Measurements from ENCODE around the gene CAMK2D.

The CAMK2D gene

DNA sequence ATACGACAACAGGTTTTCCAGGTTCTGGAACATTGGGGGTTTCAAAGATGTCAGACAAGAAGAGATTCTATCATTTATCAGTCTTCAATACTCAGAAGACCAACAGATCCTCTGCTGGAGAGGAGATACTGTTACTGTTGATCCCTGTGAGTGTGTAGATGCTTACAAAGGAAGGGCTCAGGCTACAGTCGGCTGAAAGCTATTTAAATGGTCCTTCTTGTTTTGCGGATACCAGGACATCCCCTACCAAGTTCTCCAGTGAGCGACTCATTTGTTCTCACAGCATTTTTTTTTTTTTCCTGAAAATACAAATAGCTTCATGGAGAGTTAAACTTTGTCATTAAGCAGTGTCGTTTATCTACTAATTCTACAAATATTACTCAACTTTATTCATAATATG lies 201.6 kb downstream of the CAMK2D start:
- no peak for DNase-seq

DNA sequence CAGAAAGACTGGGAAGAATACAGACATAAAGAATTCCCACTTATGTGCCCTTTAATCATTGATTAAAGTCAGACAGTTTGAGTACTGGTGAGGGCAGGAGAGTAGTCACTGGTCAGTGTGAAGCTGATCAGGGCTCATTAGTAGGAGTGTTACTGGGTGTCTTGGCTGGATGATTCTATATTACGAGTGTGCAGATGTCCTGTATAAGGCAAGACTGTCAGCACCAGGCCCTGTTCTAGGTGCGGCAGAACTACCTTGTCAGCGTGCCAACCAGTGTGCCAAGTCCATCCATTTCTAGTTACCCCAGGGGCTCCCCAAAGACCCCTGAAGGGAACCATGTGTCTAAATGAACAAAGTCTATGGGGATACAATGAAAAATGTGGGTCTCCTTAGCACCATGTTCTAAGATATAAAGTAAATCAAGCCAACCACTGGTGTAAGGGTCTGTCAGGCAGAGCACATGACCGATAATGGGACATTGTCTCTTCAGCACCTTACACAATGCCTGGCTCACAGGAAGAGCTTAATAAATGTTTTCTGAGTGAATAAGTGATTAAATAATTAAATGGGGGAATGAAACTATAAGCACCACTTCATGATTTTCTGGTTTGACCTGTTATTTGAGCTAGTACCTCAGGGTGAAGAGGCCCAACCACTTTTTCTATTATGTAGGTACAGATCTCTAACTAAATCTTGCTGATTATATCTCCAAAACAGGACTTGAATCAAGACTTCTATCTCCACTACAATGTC lies 205.0 kb downstream of the CAMK2D start:
- no peak for DNase-seq

DNA sequence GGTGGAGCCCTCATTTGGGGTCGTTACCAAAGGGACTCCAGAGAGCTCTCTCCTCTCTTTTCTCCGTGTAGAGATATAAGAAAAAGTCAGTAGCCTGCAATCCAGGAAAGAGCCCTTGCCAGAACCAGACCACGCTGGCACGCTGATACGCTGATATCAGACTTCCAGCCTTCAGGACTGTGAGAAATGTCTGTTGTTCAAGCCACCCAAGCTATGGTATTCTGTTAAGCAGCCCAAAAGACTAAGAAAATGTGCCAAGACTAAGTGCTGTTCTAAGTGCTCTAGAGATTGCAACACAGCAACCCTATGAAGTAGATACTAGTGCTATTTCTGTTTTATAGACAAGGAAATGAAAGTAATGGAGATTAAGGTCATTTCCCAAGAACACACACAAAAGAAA lies 205.7 kb downstream of the CAMK2D start:
- DNase-seq: no peak

DNA sequence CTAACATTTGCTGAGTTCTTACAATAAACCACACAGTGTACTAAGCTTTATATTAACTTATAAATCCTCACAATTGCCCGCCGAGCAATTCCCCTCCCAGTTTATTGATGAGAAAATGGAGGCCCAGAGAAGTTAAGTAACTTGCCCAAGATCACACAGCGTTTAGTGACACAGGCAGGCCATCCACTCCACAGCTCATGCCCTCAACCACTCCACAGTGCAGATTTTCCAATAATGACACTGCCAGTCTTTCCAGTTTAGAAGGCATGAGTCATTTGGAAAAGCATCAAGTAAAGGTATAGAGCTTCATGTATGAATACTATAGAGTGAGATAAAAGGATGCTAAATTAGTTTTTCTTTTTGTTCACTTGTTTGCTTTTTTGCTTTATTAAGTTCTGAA lies 208.5 kb downstream of the CAMK2D start:
- DNase-seq: no peak

DNA sequence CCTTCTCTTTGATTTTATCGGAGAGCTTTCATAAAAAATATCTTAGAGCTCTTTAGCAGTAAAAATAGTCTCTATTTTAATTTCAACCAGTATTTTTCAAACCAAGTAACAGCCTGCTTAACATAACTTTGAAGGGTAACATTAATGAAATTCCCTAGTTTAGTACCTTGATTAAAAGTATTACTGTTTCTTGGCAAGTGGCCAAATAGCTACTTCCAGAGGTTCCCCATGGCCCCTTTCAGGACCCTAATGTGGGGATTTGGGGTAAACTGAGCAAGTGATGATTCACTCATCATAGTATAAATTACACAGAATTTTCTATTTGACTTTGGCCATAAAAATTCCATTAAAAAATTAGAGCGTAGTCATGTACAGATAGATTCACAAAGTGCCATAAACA lies 211.0 kb downstream of the CAMK2D start:
- DNase-seq: no peak

DNA sequence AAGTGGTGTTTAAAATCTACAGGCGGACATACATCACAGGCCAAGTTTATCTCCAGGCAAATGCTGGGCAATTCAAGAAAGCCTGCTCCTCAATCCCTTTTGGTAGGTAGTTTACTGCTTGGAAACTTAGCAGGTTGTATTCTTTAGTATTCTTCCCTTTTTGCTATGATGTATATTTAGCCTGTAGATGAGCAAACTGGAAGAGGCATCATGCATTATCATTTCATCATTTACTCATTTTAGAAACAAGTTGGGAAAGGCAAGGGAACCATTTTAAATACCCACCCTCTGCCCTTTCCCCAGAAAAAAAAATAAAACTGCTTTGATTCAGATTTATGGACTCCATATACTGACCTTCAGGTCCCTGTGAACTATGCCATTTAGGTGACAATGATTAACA lies 213.2 kb downstream of the CAMK2D start:
- DNase-seq: no peak

DNA sequence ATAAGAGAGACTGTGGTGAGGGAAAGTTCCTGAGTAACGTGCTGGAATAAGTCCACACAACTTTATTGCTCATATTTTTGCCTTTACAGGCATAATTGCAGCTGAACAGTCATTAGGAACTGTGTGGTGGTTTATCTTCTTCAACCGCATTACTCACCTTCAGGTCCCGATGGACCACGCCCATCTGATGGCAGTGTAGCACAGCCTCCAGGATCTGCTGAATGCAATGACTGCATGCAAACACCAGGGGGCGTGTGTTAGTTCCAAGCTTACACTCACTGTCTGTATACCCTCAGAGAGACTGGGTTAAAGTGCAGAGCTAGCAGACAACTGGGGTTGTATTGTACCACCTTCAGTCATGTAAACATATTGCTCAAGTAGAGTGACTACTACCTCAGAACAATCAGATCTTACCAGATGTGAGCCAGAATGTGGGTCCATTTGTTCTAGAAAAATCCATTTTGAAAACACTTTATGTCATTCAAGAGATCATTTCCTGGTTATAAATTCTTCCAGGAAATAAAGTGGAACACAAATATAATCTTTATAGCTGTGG lies 214.0 kb downstream of the CAMK2D start:
- peak; percentile 57 for DNase-seq

DNA sequence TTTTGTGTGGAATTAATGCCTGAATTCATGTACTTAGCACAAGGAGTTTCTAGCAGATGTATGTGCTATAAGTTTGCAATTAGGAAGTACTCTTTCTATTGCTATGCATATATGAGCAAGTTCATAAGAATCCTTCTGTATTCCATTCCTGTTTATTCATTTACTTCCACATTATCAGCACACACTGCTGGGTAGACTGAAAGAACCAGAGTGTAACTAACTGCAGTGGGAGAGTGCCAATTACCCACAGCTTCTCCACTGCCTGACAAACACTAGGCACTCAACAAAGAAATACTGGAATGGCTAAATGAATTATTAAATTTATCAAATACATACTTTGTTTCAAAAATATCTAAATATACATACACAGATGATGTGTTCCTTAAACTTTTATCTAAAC lies 219.6 kb downstream of the CAMK2D start:
- DNase-seq: no peak

DNA sequence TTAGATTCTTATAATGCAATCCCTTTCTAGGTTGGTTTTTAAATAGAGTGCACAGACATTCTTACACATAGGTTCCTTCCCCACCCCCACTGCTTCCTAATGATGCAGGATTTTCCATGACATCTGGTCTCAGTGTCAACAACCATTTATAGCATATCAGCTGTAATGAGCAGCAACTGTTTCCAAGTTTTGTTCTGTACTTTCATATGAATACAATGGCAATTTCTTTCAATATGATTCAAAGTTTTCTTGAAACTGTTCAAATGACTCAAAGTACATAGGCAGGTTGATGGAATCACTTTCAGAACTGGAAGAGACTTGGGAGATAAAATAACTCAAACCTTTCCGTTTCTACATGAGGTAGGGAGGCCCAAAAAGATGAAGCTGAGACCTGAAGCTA lies 220.7 kb downstream of the CAMK2D start:
- peak; percentile 46 for DNase-seq

DNA sequence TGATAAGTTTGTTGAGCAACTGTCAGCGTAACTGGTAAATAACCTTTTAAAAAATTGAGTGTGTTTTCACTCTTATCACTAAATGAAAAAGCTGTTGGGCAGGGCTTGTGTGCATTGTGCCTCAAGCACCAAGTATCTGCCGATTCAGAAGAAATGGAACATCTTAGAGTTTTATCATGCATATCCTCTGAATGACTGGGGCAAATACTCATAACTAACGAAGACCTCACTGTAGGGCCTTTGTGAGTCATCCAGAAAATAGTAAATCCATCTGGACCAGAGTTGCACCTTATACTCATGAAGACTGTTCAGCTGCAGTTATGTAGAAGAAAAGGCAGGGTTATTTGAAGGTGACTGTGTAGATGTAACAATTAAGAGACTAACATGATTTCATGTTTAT lies 222.1 kb downstream of the CAMK2D start:
- DNase-seq: peak; percentile 1

DNA sequence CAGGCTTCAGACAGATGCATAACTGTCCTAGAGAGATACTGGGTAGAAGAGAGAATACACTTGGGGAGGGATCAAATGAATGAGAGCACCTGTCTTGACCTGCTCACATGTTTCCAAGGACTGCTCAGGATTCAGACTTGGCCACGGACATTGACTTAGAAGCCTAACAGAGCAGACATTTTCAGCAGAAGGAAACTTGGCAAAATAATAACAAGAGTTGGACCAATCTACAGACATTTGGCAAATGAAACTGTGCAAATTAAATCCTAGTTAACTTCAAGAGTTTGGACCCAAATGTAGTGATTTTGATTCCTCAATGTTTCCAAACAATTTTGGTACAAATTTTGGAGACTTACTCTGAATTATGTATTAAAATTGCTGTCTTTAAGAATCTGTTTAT lies 223.9 kb downstream of the CAMK2D start:
- peak; percentile 57 for DNase-seq

DNA sequence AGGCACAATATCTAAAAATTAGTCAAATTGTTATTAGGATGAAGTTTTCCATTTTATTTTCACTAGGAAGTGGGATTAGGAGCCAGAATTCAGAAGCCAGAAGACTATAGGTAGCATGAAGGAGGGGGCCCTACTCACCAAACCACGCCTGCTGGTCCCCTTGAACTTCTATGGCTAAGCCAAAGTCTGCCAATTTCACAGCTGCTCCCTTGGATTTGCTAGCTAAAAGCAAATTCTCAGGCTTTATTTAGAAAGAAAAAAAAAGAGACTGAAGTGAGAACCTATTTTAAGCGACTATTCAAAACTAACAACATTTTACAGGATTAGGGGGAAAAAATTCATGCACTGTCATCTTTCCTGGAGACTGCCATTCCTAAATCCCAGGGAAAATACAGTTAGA lies 224.3 kb downstream of the CAMK2D start:
- peak; percentile 56 for DNase-seq

DNA sequence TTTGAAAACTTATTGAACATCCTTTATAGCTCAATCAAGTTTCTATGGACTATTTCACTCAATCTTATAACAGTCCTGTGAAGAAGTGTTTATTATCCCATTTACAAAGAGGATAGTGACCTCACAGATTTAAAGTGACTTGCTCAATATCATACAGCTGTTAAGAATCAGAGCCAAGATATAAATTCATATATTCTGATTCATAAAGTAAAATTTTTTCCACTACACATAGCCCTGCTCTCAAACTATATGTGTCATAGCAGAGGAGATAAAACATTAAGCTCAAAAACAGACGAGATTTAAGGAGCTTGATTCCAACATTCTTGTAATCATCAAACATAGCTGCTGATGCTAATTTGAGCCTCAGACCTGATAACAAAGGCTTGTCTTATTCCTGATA lies 226.8 kb downstream of the CAMK2D start:
- DNase-seq: no peak

DNA sequence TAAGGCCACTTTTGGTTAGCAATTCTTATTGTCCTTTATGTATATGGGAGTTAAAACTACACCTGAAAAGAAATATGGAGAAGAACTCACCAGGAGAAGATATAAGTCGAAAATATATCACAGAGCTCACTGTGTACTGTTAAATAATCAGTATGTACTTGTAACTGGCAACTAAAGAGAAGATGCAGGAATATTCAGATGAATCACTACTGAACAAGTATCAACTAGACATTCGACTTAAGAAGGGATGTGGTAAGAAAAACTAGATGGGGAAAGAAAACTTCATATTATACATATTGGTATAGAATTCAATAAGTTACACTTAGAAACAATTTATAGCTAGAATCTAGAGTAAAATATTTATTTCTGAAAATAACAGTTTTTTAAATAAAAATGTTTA lies 230.0 kb downstream of the CAMK2D start:
- no peak for DNase-seq

DNA sequence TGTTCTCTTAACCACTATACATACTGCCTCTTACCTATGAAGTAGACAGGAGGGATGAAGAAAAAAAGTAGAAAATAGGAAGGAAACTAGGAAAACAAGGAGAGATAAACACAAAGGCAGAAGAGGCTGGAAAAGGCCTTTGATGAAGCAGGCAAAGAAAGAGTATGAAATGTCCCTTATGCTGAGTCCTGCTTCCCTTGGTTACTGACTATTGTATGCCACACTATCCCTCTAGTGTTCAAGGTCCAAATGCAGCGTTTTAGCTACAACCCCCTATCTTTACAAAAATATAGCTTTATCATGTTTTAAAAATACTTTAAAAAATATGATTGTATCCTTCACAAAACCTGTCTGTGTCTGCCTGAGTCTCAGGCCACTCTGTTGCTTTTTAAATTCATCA lies 233.1 kb downstream of the CAMK2D start:
- no peak for DNase-seq

DNA sequence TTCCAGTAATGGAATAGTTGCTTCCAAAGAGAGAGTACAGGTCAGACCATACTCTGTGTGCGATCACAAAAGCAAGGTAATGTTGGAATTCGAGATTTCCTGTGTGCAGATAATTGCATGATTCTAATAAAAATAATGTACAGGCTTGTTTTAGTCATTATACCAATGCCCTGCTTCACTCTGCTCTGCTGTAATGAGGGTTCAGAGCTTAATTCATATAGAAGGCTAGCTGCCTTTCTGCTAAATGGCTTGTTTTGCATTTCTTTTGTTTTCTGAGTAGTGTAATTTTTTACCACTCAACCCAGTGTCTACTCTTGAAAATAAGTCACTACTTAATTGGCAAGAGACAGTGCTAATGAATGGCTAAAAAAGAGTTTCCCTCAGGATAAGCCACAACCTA lies 236.0 kb downstream of the CAMK2D start:
- no peak for DNase-seq

DNA sequence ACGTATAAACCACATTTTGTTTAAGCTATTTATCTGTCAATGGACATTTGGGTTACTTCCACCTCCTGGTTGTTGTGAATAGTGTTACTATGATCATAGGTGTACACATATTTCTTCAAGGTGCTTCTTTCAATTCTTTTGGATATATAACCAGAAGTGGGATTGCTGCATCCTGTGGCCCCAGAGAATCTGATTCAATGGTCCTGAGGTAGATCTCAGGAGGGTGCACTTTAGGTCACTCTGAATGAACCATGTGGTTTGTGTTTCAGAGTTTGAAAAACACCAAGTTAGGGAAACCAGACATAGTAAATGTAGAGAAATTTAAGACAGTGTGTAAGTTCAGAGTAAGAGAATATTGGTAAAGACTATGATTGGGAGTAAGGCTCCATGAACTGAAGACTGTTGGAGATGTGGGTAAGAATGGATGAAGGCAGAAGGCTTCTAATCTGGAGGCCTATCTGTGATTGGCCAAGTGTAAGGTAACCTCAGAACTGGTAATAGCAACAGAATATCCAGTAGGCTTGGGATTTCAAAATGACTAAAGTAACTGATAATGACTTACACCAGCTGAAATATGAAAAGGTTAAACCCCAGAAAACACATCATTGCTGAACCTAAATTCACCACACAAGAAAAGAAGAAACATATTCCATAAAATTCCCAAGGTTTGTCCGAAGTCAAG lies 236.9 kb downstream of the CAMK2D start:
- no peak for DNase-seq

DNA sequence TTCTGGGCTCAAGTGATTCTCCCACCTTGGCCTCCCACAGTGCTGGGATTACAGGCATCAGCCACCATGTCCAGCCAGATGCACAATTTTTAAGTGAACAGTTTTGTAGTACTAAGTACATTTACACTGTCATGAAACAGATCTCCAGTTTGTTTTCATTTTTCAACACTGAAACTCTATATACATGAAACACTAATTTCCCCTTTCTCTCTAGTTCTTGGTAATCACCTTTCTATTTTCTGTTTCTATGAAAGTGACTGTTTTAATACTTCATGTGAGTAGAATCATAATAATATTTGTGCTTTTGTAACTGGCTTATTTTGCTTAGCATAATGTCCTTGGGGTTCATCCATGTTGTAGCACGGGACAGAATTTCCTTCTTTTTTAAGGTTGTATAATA lies 237.4 kb downstream of the CAMK2D start:
- DNase-seq: no peak

DNA sequence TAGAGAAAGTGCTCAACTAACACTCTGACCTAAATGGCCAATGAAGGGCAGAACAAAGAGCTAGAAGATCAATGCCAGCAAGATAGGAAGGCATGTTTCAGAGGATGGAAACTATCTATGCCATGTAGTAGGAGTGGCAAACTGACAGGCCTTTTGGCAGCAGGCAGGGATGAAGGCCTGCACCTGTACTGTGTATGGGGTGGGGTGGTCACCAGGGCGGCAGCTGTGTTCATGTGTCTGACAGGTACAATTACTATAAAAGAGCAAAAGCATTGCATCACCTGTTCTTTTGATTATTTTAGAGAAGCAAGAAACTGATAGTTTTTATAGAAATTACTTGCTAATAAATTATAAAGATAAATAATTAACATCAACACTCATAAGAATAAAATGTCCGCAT lies 239.1 kb downstream of the CAMK2D start:
- DNase-seq: no peak

DNA sequence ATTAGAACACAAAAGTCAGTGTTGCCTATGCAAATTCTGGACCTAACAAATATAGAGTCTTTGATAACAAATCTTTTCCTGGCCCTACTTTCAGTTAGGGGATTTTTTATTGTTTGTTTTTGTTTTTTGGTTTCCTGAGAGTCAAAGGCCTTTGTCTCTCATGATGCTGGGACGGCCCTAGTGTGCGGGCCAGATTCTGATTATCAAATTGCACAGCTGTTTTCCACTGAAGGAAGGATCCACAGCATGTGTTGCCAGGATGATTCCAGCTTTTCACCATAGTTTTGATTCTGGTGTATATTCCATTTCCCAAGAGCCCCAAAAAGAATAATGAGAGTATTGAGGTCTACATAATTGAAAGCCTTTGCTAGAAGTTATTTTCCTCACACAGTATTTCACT lies 248.2 kb downstream of the CAMK2D start:
- no peak for DNase-seq

DNA sequence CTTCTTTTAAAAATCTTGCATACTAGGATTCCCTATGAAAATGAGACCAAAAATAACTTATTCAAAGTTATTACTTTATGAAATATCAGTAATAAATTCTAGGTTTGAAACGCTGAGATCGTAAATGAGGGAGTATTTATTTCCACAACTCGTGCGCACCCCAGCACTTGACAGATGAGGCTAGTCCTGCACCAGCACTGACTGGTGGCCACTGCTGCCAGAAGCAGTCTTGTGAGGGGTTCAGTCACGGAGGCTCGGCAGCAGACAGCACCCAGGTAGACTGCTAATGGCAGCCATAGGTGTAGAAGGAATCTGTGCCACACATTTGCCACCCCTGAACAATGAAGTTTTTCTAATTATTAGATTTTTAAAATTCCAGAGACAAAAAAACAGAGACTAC lies 248.7 kb downstream of the CAMK2D start:
- no peak for DNase-seq

DNA sequence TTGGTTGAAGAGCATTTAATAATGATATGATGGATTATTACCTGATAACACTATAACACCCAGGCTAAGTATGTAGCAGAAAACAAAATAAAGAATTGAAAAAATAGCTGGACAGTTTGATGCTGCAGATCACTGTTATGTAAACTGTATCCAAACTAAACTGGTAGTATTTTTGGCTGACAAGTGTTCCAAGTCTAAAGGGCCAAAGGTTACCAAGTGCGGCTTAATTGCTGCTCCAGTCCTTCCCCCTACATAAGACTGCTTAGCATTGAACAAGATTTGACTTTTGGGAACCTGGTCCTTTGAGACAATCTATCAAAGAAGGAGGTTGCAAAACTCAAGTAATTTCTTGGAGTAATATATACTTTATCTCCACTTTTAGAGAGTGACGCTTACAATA lies 249.6 kb downstream of the CAMK2D start:
- no peak for DNase-seq

DNA sequence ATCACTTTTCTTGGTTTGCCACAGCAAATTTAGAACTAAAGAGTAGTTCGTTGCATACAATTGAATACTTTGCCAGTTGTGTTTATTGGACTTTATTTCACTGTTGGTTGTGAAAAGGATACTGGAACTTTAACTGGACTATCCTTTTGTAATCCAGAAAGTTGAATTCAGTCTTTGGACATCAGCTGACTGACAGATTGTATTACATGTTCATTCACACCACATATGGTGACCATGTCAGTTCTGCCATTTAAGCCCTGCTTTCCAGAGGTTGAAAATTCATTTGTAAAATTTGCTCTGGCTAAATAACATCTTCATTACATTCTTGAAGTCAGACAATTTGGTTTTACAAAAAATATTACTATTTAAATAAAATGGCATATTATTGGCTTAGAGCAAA lies 251.7 kb downstream of the CAMK2D start:
- no peak for DNase-seq

DNA sequence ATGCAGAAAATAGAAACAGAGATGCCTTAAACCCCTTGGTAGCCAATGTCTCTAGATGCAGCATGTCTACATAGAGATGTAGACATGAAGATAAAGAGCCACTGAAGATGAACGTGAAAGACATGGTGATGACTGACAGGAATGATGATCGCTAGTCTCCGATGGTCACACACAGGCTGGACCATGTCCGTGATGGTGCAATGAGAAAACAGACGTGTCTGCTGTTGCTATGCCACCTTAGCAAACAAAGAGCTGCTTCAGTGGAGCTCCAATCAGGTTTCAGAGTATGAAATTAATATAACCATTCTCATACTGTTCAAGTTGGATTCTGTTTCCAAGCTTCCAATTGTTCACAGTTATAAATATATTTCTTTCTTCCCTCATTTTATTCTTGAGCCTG lies 256.5 kb downstream of the CAMK2D start:
- DNase-seq: no peak

DNA sequence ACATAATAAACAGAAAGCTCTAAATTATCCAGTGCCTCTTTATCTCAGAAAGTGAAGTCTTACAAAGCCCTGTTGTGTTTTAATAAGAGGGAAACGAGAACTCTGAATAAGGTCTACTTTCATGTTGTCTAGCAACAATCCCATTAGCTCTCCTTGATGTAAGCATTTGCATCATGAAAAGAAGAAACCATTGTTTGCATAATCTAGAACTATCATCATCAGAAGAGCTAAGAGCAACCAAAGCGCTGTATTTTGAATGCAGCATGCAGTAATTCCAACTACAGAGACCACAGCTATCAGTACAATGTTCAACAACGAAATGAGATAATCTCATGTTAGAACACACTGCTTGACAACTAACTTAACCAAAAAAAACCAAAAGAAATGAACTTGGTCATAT lies 257.1 kb downstream of the CAMK2D start:
- no peak for DNase-seq
